Chondrocyte (in vitro differentiated cells): ENCODE measurements around the gene AHCY. TPM values are rescaled to one million over a fixed set of nuclear protein-coding genes. Genes with fewer than 3 reads are reported as not detected.

Experiments used
- DNase-seq: peaks from one replicate; pipeline ENCODE4 v3.0.0; 2021; ENCODE audit warnings: mixed read lengths, low spot score
- H3K27ac Mint-ChIP-seq: one replicate; pipeline ENCODE4 v1.8.0; 2021; ENCODE audit warnings: mild to moderate bottlenecking, moderate library complexity, mixed read lengths; ENCODE audit not compliant: unreplicated experiment
- H3K27me3 Mint-ChIP-seq: 2 replicates; pipeline ENCODE4 v1.8.0; 2021; ENCODE audit warnings: low read depth, mixed read lengths
- H3K36me3 Mint-ChIP-seq: 2 replicates; pipeline ENCODE4 v1.8.0; 2021; ENCODE audit warnings: low read depth, mixed read lengths
- H3K4me1 Mint-ChIP-seq: 2 replicates; pipeline ENCODE4 v1.8.0; 2021; ENCODE audit warnings: low read depth, mild to moderate bottlenecking, mixed read lengths
- H3K4me3 Mint-ChIP-seq: one replicate; pipeline ENCODE4 v1.8.0; 2021; ENCODE audit warnings: mild to moderate bottlenecking, moderate library complexity, mixed read lengths; ENCODE audit not compliant: unreplicated experiment
- H3K9me3 Mint-ChIP-seq: 2 replicates; pipeline ENCODE4 v1.8.0; 2021; ENCODE audit warnings: low read depth, mixed read lengths
- total RNA-seq: library from RNA; stranded (reverse); gene quantifications from 3 replicates; pipeline ENCODE4 v1.2.1, GENCODE V29; 2021
- TF ChIP-seq, protein P1 (sequence below): fragments of 200-600 bp; sonication (generic); IDR thresholded peaks from 2 replicates; pipeline ENCODE4 v1.5.0; 2021; ENCODE audit warnings: antibody characterized with exemption, mild to moderate bottlenecking, moderate library complexity

Gene AHCY
- total RNA-seq, 1 donor from 2014 or later = 162 TPM

DNA sequence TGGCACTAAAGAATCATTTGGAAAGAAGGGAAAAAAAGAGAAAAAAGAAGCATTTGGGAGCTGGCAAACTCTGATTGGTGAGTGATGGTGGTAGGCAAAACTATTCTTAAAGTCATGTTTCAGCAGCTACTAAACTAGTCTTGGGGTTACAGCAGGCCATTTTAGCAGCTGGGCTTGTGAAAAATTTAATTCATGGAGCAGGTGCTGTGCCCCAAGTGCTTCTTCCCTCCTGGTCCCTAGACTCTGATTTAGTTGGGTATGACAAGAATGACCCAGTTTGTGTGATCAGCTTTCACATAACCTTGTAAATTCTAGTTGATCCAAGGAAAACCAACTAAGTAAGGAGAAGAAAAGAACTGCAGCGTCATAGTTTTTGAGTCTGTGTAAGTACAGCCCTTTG is 63.0 kb downstream of the AHCY start:
- TF ChIP-seq, protein P1, sequence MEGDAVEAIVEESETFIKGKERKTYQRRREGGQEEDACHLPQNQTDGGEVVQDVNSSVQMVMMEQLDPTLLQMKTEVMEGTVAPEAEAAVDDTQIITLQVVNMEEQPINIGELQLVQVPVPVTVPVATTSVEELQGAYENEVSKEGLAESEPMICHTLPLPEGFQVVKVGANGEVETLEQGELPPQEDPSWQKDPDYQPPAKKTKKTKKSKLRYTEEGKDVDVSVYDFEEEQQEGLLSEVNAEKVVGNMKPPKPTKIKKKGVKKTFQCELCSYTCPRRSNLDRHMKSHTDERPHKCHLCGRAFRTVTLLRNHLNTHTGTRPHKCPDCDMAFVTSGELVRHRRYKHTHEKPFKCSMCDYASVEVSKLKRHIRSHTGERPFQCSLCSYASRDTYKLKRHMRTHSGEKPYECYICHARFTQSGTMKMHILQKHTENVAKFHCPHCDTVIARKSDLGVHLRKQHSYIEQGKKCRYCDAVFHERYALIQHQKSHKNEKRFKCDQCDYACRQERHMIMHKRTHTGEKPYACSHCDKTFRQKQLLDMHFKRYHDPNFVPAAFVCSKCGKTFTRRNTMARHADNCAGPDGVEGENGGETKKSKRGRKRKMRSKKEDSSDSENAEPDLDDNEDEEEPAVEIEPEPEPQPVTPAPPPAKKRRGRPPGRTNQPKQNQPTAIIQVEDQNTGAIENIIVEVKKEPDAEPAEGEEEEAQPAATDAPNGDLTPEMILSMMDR = no peak
- Mint-ChIP-seq H3K36me3 (peaks cover 16% of the 10 kb centered on the region), H3K4me3 (no peak overlapping the region), H3K27ac (no peak overlapping the region), H3K27me3 (peaks cover 30% of the 10 kb centered on the region), H3K4me1 (no peaks in the 10 kb centered on the region), H3K9me3 (peaks cover 26% of the 10 kb centered on the region)
- no peak for DNase-seq

DNA sequence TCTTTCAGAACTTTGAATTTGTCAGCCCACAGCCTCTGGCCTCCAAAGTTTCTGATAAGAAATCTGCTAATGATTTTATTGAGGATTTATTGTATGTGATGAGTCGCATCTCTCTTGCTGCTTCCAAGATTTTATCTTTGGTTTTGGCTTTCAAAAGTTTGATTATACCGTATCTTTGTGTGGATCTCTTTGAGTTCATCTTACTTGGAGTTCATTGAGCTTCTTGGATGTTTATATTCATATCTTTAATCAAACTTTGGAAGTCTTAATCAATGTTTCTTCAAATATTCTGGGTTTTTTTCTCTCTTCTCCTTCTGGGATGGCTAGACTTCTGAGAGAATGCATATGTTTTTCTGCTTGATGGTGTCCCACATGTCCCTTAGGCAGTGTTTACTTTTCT is 65.2 kb downstream of the AHCY start:
- TF ChIP-seq, protein P1 = no peak
- no peak for DNase-seq
- Mint-ChIP-seq H3K36me3 (peaks cover 17% of the 10 kb centered on the region), H3K27ac (no peak overlapping the region), H3K9me3 (peaks cover 26% of the 10 kb centered on the region), H3K27me3 (peaks cover 30% of the 10 kb centered on the region), H3K4me1 (no peaks in the 10 kb centered on the region), H3K4me3 (no peak overlapping the region)

DNA sequence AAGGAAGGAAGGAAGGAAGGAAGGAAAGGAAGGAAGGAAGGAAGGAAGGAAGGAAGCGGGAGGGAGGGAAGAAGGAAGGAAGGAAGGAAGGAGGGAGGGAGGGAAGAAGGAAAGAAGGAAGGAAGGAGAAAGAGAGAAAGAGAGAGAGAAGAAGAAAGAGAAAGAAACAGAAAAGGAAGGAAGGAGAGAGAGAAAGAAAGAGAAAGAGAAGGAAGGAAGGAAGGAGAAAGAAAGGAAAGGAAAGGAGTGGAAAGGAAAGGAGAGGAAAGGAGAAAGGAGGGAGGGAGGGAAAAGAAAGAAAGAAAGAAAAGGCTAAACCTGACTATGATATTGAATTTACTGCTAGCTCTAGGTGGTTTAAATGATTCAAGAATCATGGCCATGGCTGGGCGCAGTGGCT is 67.3 kb downstream of the AHCY start:
- Mint-ChIP-seq H3K4me3 (no peak overlapping the region), H3K4me1 (no peaks in the 10 kb centered on the region), H3K27ac (no peak overlapping the region), H3K9me3 (peaks cover 38% of the 10 kb centered on the region), H3K36me3 (peaks cover 19% of the 10 kb centered on the region), H3K27me3 (peaks cover 23% of the 10 kb centered on the region)
- no peak for DNase-seq
- TF ChIP-seq, protein P1 = no peak

DNA sequence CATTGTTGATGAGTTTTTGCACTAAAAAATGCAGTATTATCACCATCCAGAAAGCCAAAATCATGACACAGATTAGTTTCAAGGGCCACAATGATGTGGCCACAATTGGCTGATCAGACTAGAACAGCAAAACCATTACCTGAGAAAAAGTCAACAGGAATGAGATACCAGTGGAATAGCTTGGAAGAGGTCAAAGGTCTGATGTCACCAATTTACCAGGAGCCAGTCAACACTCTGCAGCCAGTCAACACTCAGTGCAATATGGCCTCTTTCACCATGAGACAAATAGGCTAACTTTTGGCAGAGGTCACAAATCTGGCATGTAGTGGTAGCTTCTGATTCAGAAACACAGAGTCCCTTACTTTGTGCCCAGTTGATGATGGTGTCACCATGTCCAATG is 69.5 kb downstream of the AHCY start:
- peaks cover 13% of the 10 kb centered on the region for H3K27me3 Mint-ChIP-seq
- no peaks in the 10 kb centered on the region for H3K4me1 Mint-ChIP-seq
- peaks cover 18% of the 10 kb centered on the region for H3K36me3 Mint-ChIP-seq
- no peak overlapping the region for H3K4me3 Mint-ChIP-seq
- peaks cover 34% of the 10 kb centered on the region for H3K9me3 Mint-ChIP-seq
- no peak overlapping the region for H3K27ac Mint-ChIP-seq
- TF ChIP-seq, protein P1 = no peak
- no peak for DNase-seq

DNA sequence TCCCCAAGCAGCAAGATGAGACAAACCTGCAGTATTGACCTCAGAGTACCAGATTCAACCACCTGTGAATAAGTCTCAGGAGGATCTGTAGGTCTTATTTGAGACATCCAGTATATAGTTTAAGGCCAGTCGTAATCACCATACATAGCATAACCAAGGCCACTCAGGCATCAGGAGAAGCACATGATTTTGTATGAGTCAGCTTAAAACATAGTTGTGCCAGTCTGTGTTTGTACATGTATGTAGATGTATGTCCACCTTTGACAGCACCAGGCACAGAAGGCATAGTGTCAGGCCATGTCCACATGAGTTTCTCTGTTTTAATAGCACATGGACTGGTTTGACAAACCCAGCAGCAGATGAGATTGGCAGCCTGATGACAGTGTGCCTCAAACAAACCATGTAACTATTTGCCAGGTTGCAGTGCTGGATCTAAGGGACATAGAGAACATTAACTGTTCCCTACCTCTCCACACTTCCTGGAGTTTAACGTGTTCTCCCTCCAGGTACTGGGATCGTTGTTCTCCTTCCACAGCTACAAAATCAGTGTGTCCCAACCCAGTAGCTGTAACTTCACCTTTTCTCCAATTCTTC is 70.6 kb downstream of the AHCY start:
- peaks cover 7% of the 10 kb centered on the region for H3K36me3 Mint-ChIP-seq
- H3K27ac Mint-ChIP-seq = no peak overlapping the region
- no peak for DNase-seq
- H3K27me3 Mint-ChIP-seq = peaks cover 5% of the 10 kb centered on the region
- no peaks in the 10 kb centered on the region for H3K4me1 Mint-ChIP-seq
- no peak overlapping the region for H3K4me3 Mint-ChIP-seq
- TF ChIP-seq, protein P1 = no peak
- H3K9me3 Mint-ChIP-seq = peaks cover 23% of the 10 kb centered on the region
